GM13976 (cell line): Measurements from ENCODE around the gene FAAP20.

Experiments
- DNase-seq: peaks from one replicate; pipeline ENCODE4 v3.0.0; 2012; ENCODE audit warnings: low spot score
- CTCF ChIP-seq: IDR thresholded peaks from 2 replicates; pipeline ENCODE4 v1.5.1; 2012; ENCODE audit warnings: borderline replicate concordance, mild to moderate bottlenecking; ENCODE audit not compliant: insufficient read depth; ENCODE audit errors: extremely low read depth, missing control alignments, control extremely low read depth
- in situ Hi-C: fragments of 300-500 bp; cut with MboI; formaldehyde crosslinking; loops from one replicate; pipeline ENCODE4 v1.12.0; 2022; ENCODE audit warnings: low sequenced_read_pairs, mixed read lengths, inconsistent platforms; ENCODE audit not compliant: unreplicated experiment

FAAP20 gene

GRCh38 chr1:2187619-2188018 lies 7.0 kb downstream of the FAAP20 start:
- in situ Hi-C loops: no loop called here
- no peak for TF ChIP-seq CTCF
- no peak for DNase-seq

- TF ChIP-seq CTCF: no peak
- no peak for DNase-seq
- in situ Hi-C loops: no loop called here
These were observed 7.7 kb downstream of the FAAP20 start for GRCh38 chr1:2186901-2187300.

GRCh38 chr1:2185880-2186855 lies 8.4 kb downstream of the FAAP20 start:
- in situ Hi-C loops: no loop called here
- no peak for DNase-seq
- no peak for TF ChIP-seq CTCF

GRCh38 chr1:2184934-2185333 lies 9.6 kb downstream of the FAAP20 start:
- no peak for TF ChIP-seq CTCF
- in situ Hi-C loops: no loop called here
- DNase-seq: no peak

GRCh38 chr1:2184531-2184930 lies 10.0 kb downstream of the FAAP20 start:
- no peak for TF ChIP-seq CTCF
- DNase-seq: no peak
- in situ Hi-C loops: no loop called here

GRCh38 chr1:2183937-2184334 lies 10.6 kb downstream of the FAAP20 start:
- TF ChIP-seq CTCF: no peak
- in situ Hi-C loops: no loop called here
- DNase-seq: no peak
